Measurements from ENCODE around the gene F12.

GRCh38 chr5:177368869-177369644 is 40.3 kb downstream of the F12 start:
- no peak for TF ChIP-seq GATA2 (IDR thresholded peaks at IDR 0.05; ENCODE audit: low read depth, low read length)
- TF ChIP-seq GATA3 (IDR thresholded peaks at IDR 0.05; ENCODE audit: low read depth, low read length): no peak
